ENCODE data around the gene KHDC3L. TPM values are rescaled to one million over a fixed set of nuclear protein-coding genes. Genes with fewer than 3 reads are reported as not detected.
"Not testable (repeated sequence)": the region's sequence is repeated elsewhere in the genome, so short reads cannot be mapped to it uniquely, and the experiment has no call there.

KHDC3L gene
- total RNA-seq, 1 experiment from 2014 or later: not detected

- Histone ChIP-seq H3K4me3 (no peak overlapping the region), H3K9me3 (no peaks in the 10 kb centered on the region), H3K27me3 (no peaks in the 10 kb centered on the region), H3K36me3 (no peaks in the 10 kb centered on the region)
- no peak for DNase-seq
Measured at GRCh38 chr6:73364121-73364520, 1.7 kb downstream of the KHDC3L start.

DNA sequence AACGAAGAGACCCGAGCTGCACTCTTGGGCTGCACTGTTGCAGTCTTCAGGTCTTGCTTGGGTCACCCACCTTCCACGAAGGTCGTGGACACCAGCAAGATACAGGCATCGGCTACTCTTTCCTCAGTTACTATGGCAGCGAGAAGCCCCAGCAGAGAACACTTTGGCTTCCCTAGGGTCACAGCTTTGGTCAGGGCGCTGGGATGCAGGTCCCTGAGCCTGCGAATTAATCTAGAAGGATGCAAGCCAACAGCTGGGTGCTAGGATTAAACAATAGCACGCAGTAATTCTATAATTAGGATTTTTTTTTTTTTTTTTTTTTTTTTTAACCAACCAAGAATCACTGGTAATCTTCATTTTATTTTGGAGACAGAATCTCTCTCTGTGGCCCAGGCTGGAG, 2.1 kb downstream of the KHDC3L start:
- Histone ChIP-seq H3K4me3 (no peak overlapping the region), H3K27me3 (no peaks in the 10 kb centered on the region), H3K9me3 (no peaks in the 10 kb centered on the region), H3K36me3 (no peaks in the 10 kb centered on the region)
- DNase-seq: no peak

- Histone ChIP-seq H3K27me3 (no peaks in the 10 kb centered on the region), H3K36me3 (no peaks in the 10 kb centered on the region), H3K9me3 (0 out of 2 replicates have a peak, but pooled peaks cover 3% of the 10 kb centered on the region), H3K4me3 (peak overlapping the region; percentile 13; the same call in 1 of the 2 replicates)
- no peak for DNase-seq
Measured at GRCh38 chr6:73367761-73368355, 5.4 kb downstream of the KHDC3L start.

DNA sequence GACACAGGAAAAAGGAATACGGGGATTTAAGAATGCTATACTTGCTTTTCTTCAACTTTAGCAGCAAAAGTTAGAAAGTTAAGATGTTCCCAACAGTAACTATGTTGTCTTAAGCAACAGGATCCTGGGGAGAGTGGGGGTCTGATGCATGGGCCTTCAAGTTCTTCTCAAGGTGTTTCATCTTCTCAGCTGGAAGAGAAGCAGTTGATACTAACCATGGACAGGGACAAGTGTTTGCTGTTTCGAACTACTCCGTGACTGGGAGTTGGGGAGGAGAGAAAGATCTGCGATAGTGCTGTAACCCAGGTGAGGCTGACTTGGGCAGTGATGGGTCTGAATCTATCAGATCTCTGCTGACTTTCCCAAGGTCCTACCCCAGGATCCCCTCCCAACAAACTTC, 6.2 kb downstream of the KHDC3L start:
- DNase-seq: no peak

GRCh38 chr6:73369157-73369556, 6.7 kb downstream of the KHDC3L start:
- Histone ChIP-seq H3K27me3 (no peaks in the 10 kb centered on the region), H3K4me3 (no peak overlapping the region), H3K9me3 (0 out of 2 replicates have a peak, but pooled peaks cover 3% of the 10 kb centered on the region), H3K36me3 (no peaks in the 10 kb centered on the region)
- no peak for DNase-seq

More for the DNA sequence above, 6.2 kb downstream of the KHDC3L start:
- Histone ChIP-seq H3K9me3 (0 out of 2 replicates have a peak, but pooled peaks cover 3% of the 10 kb centered on the region), H3K4me3 (no peak overlapping the region), H3K36me3 (no peaks in the 10 kb centered on the region), H3K27me3 (no peaks in the 10 kb centered on the region)

DNA sequence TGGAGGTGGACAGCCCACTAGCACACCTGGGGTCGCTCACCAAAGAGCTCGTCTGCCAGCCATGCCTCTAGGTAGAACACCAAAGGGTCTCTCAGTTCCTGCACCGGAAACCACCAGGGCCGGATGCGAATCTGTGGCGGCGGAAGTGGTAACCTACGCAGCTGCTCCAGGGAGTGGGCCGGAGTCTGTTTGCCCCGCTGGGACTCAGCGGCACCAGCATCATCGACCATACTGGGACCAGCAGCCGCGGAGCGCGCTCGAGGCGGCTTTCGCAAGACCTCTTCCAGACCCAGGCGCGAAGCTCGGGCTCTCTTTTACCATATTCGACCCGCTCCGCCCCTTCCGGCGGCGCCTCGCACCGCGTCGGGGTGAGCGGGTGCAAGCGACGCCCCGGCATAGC, 7.1 kb downstream of the KHDC3L start, which contains the start of gene OOEP:
Gene OOEP, minus strand, starts transcription at position 335 of the 400 bp plus-strand sequence. Its CDS starts 105 bp downstream, at position 230.
- Histone ChIP-seq H3K9me3 (0 out of 2 replicates have a peak, but pooled peaks cover 3% of the 10 kb centered on the region), H3K27me3 (no peaks in the 10 kb centered on the region), H3K4me3 (no peak within 1 kb of the TSS), H3K36me3 (no peaks in the 10 kb centered on the region)
- DNase-seq: no peak

DNA sequence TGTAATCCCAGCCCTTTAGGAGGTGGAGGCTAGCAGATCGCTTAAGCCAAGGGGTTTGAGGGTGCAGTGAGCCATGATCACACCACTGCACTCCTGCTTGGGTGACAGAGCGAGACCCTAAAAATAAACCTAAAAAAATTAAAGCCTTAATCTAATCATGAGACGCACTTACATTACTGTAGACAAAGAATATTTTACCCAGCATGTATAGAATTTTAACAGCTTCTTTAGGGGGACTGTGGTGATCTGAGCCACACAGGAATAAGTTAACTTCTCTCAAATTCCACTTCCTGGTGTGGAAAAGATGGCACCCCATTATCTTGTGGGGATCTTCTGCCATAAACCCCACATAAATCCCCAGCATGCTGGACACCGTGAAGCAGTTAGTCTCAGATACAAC, 9.5 kb downstream of the KHDC3L start:
- H3K36me3 ChIP-seq: no peaks in the 10 kb centered on the region
- DNase-seq: no peak
- 0 out of 2 replicates have a peak, but pooled peaks cover 3% of the 10 kb centered on the region for H3K9me3 ChIP-seq
- H3K4me3 ChIP-seq: no peak overlapping the region
- no peaks in the 10 kb centered on the region for H3K27me3 ChIP-seq

GRCh38 chr6:73372516-73372915, 10.1 kb downstream of the KHDC3L start:
- H3K4me3 ChIP-seq: no peak overlapping the region
- no peak for DNase-seq
- no peaks in the 10 kb centered on the region for H3K36me3 ChIP-seq
- no peaks in the 10 kb centered on the region for H3K27me3 ChIP-seq
- H3K9me3 ChIP-seq: 0 out of 2 replicates have a peak, but pooled peaks cover 3% of the 10 kb centered on the region

- H3K27me3 ChIP-seq: no peaks in the 10 kb centered on the region
- H3K36me3 ChIP-seq: no peaks in the 10 kb centered on the region
- no peak for DNase-seq
- no peak overlapping the region for H3K4me3 ChIP-seq
- 0 out of 2 replicates have a peak, but pooled peaks cover 3% of the 10 kb centered on the region for H3K9me3 ChIP-seq
Measured at GRCh38 chr6:73375216-73375615, 12.8 kb downstream of the KHDC3L start.

DNA sequence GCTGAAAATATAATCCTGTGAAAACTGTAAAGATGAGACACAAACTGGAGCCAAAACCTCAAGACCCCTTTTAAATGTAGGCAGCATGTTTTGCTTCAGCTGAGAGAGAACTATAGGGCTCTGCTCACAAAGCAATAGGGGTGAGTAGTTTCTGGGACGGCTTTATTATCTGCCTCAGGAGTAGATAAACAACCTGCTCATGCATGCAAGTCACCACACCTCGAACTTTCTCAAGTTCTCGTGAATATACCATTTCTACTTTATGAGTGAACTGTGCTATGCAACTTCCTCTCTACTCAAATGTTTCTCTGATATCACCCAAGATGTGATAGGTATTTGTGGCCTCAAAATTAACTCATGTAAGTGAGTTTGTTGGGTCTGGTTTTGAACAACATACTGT, 14.8 kb downstream of the KHDC3L start:
- Histone ChIP-seq H3K4me3 (no peak overlapping the region), H3K36me3 (no peaks in the 10 kb centered on the region), H3K27me3 (no peaks in the 10 kb centered on the region), H3K9me3 (0 out of 2 replicates have a peak, but pooled peaks cover 2% of the 10 kb centered on the region)
- DNase-seq: no peak

- H3K9me3 ChIP-seq, H3K4me3 ChIP-seq, H3K27me3 ChIP-seq, H3K36me3 ChIP-seq, DNase-seq: not testable (repeated sequence)
Measured at GRCh38 chr6:73381531-73381930, 19.1 kb downstream of the KHDC3L start.

DNA sequence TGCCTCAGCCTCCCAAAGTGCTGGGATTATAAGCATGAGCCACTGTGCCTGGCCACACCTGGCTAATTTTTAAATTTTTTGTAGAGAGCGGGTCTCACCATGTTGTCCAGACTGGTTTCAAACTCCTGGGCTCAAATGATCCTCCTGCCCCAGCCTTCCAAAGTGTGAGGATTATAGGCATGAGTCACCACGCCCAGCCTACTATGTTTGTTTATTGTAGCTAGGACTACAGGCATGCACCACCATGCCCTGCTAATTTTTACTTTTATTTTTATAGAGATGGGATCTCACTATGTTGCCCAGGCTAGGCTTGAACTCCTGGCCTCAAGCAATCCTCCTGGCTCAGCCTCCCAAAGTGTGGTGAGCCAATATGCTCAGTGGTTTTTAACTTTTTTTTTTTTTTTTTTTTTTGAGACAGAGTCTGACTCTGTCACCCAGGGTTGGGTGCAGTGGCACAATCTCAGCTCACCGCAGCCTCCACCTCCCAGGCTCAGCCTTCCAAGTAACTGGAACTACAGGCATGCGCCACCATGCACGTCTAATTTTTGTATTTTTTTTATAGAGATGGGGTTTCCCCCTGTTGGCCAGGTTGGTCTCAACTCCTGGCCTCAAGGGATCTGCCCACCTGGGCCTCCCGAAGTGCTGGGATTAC, 20.1 kb downstream of the KHDC3L start:
- Histone ChIP-seq H3K36me3 (no peaks in the 10 kb centered on the region), H3K9me3 (no peaks in the 10 kb centered on the region), H3K27me3 (no peaks in the 10 kb centered on the region), H3K4me3 (no peak overlapping the region)
- DNase-seq: peak; percentile 56

DNA sequence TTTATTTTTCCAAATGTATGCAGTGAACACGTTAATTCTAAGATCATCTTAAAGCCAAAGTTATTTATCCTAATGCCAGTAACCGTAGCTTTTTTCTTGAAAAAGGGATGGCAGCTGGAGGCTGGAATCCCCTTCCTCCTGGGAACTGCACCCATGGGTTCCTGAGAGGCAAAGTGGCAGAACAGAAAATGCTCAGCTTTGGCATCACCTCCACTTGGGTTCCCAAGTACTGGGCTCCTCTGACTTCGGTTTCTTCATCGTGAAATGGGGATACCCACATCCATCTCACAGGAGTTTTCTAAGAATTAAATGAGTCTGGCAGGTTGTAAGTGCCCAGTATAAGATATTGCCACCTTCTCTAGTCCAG, 26.0 kb downstream of the KHDC3L start:
- no peak for DNase-seq
- no peaks in the 10 kb centered on the region for H3K9me3 ChIP-seq
- H3K4me3 ChIP-seq: peak overlapping the region; percentile 60
- H3K27me3 ChIP-seq: no peaks in the 10 kb centered on the region
- H3K36me3 ChIP-seq: no peaks in the 10 kb centered on the region

- H3K27me3 ChIP-seq: no peaks in the 10 kb centered on the region
- no peaks in the 10 kb centered on the region for H3K9me3 ChIP-seq
- peak overlapping the region; percentile 60 for H3K4me3 ChIP-seq
- DNase-seq: peak; percentile 72
- no peaks in the 10 kb centered on the region for H3K36me3 ChIP-seq
Measured at GRCh38 chr6:73388800-73389512, 26.5 kb downstream of the KHDC3L start.

- no peak overlapping the region for H3K4me3 ChIP-seq
- no peaks in the 10 kb centered on the region for H3K9me3 ChIP-seq
- H3K36me3 ChIP-seq: no peaks in the 10 kb centered on the region
- H3K27me3 ChIP-seq: no peaks in the 10 kb centered on the region
- no peak for DNase-seq
Measured at GRCh38 chr6:73389854-73390253, 27.4 kb downstream of the KHDC3L start.

GRCh38 chr6:73391675-73392074, 29.2 kb downstream of the KHDC3L start:
- no peaks in the 10 kb centered on the region for H3K27me3 ChIP-seq
- no peaks in the 10 kb centered on the region for H3K9me3 ChIP-seq
- no peak for DNase-seq
- H3K4me3 ChIP-seq: no peak overlapping the region
- H3K36me3 ChIP-seq: no peaks in the 10 kb centered on the region

- not testable (repeated sequence) for H3K9me3 ChIP-seq, H3K27me3 ChIP-seq, DNase-seq, H3K36me3 ChIP-seq, H3K4me3 ChIP-seq
Measured at GRCh38 chr6:73392188-73392587, 29.7 kb downstream of the KHDC3L start.
